Glutamatergic neuron (in vitro differentiated cells): ENCODE measurements around the gene RIC8B. TPM values are rescaled to one million over a fixed set of nuclear protein-coding genes. Genes with fewer than 3 reads are reported as not detected.

Source experiments
- DNase-seq: peaks from one replicate; pipeline ENCODE4 v3.0.0; 2022
- H3K27ac Mint-ChIP-seq: one replicate; pipeline ENCODE4 v1.8.0; 2020; ENCODE audit warnings: mild to moderate bottlenecking, mixed read lengths, inconsistent platforms; ENCODE audit not compliant: unreplicated experiment
- H3K27me3 Mint-ChIP-seq: one replicate; pipeline ENCODE4 v1.8.0; 2020; ENCODE audit warnings: mild to moderate bottlenecking, moderate library complexity, mixed read lengths, inconsistent platforms; ENCODE audit not compliant: unreplicated experiment
- H3K36me3 Mint-ChIP-seq: one replicate; pipeline ENCODE4 v1.8.0; 2020; ENCODE audit warnings: mild to moderate bottlenecking, mixed read lengths, inconsistent platforms; ENCODE audit not compliant: unreplicated experiment
- H3K4me1 Mint-ChIP-seq: one replicate; pipeline ENCODE4 v1.8.0; 2020; ENCODE audit warnings: mild to moderate bottlenecking, low read depth, mixed read lengths, inconsistent platforms; ENCODE audit not compliant: unreplicated experiment
- H3K4me3 Mint-ChIP-seq: one replicate; pipeline ENCODE4 v1.8.0; 2020; ENCODE audit warnings: mild to moderate bottlenecking, mixed read lengths, inconsistent platforms; ENCODE audit not compliant: unreplicated experiment
- H3K9me3 Mint-ChIP-seq: one replicate; pipeline ENCODE4 v1.8.0; 2020; ENCODE audit warnings: mild to moderate bottlenecking, moderate library complexity, mixed read lengths, inconsistent platforms; ENCODE audit not compliant: unreplicated experiment
- total RNA-seq: library from RNA; stranded (reverse); fragmentation: NEBNext Ultra II Directional; extraction: Animal tissue kit (Norgen Biotek cat#: 25700); gene quantifications from one replicate; pipeline ENCODE4 v1.2.1, GENCODE V29; 2021; ENCODE audit not compliant: unreplicated experiment
- TF ChIP-seq, protein P1 (sequence below): fragments of 200-600 bp; sonication (generic); IDR thresholded peaks from one replicate; pipeline ENCODE4 v1.5.0; 2021; ENCODE audit not compliant: partially characterized antibody, unreplicated experiment

RIC8B gene
- total RNA-seq, 1 donor from 2014 or later: 21.3 TPM

DNA sequence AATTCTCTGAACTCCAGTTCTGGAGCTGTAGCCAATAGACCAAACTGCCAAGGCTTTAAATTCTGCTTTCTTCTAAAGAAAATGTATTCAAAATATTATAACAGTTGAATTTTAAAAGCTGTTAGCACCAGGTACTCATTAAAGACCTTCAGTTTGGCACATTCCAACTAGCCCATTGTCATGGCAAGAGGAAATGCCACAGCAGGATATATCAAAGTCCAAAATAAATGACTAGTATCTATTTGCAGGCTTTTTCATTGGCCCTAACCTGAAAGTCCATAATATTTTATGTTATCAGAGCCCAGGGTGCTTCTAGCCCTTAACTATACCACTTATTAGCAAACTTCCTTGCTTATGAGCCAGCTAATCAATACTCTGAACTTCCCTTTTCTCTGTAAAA lies 3.1 kb upstream of the RIC8B start:
- TF ChIP-seq, protein P1, sequence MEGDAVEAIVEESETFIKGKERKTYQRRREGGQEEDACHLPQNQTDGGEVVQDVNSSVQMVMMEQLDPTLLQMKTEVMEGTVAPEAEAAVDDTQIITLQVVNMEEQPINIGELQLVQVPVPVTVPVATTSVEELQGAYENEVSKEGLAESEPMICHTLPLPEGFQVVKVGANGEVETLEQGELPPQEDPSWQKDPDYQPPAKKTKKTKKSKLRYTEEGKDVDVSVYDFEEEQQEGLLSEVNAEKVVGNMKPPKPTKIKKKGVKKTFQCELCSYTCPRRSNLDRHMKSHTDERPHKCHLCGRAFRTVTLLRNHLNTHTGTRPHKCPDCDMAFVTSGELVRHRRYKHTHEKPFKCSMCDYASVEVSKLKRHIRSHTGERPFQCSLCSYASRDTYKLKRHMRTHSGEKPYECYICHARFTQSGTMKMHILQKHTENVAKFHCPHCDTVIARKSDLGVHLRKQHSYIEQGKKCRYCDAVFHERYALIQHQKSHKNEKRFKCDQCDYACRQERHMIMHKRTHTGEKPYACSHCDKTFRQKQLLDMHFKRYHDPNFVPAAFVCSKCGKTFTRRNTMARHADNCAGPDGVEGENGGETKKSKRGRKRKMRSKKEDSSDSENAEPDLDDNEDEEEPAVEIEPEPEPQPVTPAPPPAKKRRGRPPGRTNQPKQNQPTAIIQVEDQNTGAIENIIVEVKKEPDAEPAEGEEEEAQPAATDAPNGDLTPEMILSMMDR: no peak
- peaks cover 28% of the 10 kb centered on the region for H3K4me1 Mint-ChIP-seq
- H3K4me3 Mint-ChIP-seq: no peak overlapping the region
- no peak overlapping the region for H3K27ac Mint-ChIP-seq
- H3K36me3 Mint-ChIP-seq: no peaks in the 10 kb centered on the region
- DNase-seq: no peak
- H3K9me3 Mint-ChIP-seq: peaks cover 8% of the 10 kb centered on the region
- H3K27me3 Mint-ChIP-seq: peaks cover 7% of the 10 kb centered on the region

DNA sequence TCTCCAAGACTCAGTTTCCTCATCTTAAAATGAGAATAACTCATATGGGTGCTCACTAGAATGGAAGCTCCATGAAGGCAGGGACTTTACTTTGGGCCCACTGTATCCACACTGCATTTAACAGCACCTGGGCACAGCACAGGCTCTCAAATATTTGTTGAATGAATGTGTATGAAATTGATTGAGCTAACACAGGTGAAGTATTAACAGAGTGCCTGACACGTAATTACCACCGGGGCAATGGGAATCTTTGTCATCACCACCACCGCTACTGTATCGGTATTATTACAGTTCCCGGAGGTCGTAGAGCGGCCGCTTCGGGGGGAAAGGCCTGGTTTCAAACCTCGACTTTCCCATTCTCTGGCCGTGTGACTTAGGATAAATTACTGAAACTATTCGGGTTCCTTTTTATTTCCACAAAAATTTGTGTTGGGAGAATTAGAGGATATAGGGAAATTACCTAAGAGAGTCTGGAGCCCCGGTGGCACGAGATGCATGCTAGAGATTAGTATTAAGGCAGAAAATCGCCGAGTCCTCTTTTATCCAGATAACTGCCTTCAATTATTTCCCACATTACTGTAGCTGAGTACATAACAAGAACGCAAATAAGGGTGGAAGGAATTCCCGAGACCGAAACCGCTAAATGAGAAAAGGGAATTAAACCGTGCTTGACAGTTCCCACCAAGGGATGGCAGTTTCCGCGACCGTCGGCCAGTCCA lies 1.0 kb upstream of the RIC8B start:
- TF ChIP-seq, protein P1: no peak
- Mint-ChIP-seq H3K27ac (peak overlapping the region; percentile 98), H3K4me1 (peaks cover 20% of the 10 kb centered on the region), H3K4me3 (peak overlapping the region; percentile 99), H3K27me3 (peaks cover 7% of the 10 kb centered on the region), H3K9me3 (peaks cover 8% of the 10 kb centered on the region), H3K36me3 (no peaks in the 10 kb centered on the region)
- no peak for DNase-seq

DNA sequence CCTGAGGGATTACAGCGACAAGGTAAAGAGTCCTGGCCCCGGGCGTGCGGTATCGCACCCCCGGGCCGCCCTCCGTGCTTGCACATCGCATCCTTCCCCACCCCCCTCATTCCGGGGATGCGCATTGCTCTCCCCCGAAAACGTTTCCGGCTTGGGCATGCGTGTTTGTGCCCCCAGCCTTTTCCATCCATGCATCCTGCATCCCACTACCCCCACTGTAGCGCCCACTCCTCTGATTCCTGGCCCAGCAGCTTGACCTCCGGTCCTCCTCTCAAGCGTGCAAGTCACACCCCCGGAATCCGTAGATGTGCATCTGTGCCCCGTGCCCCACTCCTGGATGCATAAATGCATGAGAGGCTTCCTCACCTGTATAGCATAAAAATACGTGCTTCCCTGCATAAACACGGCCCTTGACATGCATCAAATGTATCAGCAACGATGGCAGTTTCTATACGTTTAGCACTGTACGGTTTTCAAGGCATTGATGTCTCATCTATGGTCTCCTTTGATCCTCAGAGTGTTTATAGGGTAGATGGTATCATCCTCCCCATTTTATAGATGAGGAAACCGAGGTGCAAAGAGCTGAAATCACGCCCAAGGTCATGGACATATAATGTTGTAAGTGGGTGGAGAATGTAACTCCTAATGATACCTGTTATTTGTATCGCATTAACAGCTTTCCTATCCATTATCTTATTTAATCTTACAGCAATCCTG lies 484 bp downstream of the RIC8B start:
- no peak for DNase-seq
- Mint-ChIP-seq H3K9me3 (peaks cover 5% of the 10 kb centered on the region), H3K4me3 (peak overlapping the region; percentile 99), H3K4me1 (peaks cover 9% of the 10 kb centered on the region), H3K27me3 (peaks cover 7% of the 10 kb centered on the region), H3K27ac (peak overlapping the region; percentile 98), H3K36me3 (no peaks in the 10 kb centered on the region)
- TF ChIP-seq, protein P1: no peak

DNA sequence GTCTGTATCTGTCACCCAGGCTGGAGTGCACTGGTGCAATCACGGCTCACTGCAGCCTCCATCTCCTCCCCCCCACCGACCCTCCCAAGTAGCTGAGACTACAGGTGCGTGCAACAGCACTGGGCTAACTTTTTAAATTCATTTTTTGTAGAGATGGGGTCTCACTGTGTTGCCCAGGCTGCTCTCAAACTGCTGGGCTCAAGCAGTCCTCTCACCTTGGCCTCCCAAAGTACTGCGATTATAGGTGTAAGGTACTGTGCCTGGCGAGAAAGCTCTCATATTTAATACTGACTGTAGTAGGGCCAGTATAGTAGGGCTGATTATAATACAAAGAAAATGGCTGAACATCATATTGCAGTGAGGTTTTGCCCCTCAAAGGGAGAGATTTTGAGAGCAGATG lies 2.4 kb downstream of the RIC8B start:
- Mint-ChIP-seq H3K9me3 (peaks cover 5% of the 10 kb centered on the region), H3K27ac (no peak overlapping the region), H3K27me3 (peaks cover 7% of the 10 kb centered on the region), H3K36me3 (no peaks in the 10 kb centered on the region), H3K4me3 (no peak overlapping the region), H3K4me1 (peaks cover 9% of the 10 kb centered on the region)
- no peak for DNase-seq
- TF ChIP-seq, protein P1: no peak
